NOMO-1 treated with DMSO at 0.1 percent for 48 hours (cell line): ENCODE measurements around the gene TUBE1.
"Not testable (repeated sequence)": the region's sequence is repeated elsewhere in the genome, so short reads cannot be mapped to it uniquely, and the experiment has no call there.

Experiments
- DNase-seq: peaks from one replicate; lab custom pipeline; 2025; ENCODE audit not compliant: unreplicated experiment; lab: John Stamatoyannopoulos, UW

The TUBE1 gene

DNA sequence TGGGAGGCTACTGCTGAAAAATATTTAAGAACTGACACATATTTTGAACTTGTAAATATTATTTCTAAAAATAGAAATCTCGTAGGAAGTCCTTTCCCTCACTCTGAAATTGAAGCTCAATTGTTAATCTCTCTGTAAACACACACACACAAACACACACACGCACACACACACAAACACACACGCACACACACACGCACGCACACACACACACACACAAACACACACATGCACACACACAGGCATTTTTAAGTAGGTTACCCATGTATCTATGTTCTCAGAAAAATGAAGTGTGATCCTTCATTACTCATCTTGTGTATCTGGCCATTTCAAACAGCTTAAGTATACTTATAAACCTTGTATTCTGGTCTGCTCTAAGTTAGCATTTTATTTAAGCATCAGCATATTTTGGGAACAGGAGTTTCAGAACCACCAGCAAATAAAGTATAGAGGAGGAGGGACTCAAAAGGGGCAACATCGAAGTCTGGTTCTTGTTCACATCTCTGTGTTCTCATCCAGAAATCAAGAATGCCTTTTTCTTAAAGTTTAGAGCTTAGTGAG lies 21.8 kb downstream of the TUBE1 start:
- DNase-seq, result no peak

- no peak for DNase-seq
These were observed 24.3 kb downstream of the TUBE1 start for GRCh38 chr6:112062966-112063365.

DNA sequence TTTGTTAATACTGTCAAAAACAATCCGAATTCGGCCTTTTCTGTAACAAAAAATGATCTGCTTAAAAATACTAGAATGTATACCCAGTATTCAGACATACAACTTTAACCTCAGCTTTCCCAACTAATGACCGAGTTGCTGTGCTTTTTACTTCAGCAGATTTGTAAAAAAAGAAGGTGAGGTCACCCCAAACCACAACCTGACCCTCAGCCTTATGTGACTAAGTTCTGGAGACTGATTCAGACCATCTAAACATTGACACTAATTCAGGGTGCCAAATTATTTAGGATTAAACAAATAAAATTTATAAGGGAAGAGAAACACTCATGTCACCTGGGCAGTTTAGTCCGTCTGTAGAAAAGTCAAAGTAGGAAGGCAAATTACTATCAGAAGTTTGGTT lies 25.7 kb downstream of the TUBE1 start:
- no peak for DNase-seq

DNA sequence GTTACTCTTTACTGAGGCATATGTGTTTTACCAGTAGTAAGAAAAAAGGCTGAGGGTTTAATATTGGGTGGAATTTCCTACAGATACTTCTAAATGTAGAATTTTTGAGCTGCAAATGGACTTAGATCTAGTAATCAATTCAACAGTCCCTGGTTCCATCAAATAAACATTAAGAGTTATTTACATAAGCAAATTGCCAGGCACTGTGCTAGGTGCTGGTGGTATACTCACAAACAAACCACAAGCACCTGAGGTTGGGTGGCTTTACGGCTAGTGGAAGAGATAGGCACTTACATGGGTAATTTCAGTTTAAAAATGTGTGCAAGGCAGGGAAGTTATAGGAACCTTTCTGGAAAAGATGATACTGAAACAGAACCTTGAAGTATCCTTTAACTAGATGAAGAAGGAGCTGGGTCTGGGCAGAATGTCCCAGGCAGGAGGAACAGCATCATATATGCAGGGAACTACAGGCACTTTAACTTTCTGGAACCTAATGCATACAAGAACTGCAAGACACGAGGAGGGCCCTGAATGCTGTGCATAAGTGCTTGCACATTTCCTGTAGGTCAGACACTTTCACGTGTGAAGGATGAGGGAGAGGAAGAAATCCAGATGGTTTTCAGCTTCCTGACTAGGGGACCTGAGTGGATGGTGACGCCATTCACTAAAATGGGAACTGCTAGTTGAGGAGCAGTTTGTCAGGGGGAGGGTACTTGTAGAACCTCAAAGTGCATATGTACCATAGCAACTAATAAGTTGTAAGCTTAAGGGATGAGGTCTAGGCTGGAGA lies 28.8 kb downstream of the TUBE1 start:
- no peak for DNase-seq

DNA sequence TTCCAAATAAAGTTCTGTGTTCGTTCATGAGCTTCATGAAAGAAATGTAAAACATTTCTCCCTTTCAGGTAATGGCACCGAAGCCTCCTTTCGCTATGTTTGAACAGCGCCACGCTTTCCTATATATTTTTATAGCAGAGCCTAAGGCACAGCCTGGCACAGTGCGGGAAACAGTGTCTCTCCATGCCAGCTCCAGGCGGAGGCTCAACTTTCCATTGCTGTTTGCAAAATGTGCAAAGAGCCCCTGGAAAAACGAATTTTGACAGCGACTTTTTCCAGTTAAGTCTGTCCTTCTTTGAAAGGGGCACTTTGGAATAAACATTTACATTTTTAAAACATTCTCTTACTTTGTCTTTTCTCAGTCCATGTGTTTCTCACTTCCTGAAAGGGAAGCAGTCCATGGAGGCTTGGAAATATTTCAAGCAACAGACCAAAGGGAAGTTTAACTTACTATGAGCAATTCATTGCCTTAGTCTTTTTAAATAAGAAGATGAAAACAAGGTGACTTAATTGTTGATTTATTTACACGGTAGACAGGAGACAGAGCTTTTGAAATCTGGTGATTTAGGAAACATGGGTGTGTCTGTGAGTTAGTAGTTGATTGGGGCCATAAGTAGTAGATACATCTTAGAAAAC lies 32.6 kb downstream of the TUBE1 start:
- DNase-seq, result no peak

DNA sequence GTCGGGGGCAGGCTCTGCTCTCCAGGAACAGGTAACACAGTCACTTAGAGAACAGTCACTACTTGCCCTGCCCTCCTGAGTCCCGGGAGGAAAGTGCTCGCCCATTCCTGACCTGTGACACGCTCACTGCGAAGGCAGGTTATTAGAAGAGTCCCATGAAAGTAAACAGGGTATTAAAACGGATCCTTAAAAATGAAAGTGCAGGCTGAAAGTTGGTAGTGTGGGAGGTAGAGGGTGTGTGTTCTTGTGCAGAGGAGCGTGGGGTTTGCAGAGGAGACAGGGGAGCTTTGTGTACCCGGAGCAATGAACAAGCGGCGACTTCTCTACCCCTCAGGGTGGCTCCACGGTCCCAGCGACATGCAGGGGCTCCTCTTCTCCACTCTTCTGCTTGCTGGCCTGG lies 33.3 kb downstream of the TUBE1 start, which contains the start of gene CCN6:
CCN6 (plus strand) TSS at position 104 of the 400 bp plus-strand sequence; CDS start at position 358, 254 bp downstream.
- no peak for DNase-seq

DNA sequence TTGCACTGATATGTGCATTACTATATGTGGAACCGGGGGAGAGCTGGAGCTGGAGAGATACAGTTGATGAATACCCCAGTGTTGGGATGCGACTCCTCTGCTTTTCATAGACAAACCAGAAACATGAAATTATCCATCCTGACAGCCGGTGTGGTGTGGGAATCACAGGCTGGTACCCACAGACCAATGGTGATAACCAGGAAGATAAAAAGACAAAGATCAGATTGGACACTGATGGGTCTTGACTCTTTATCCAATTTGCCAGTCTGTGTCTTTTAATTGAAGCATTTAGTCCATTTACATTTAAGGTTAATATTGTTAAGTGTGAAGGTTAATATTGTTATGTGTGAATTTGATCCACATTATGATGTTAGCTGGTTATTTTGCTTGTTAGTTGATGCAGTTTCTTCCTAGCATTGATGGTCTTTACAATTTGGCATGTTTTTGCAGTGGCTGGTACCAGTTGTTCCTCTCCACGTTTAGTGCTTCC lies 36.0 kb downstream of the TUBE1 start:
- DNase-seq, result not testable (repeated sequence)

GRCh38 chr6:112050429-112050828 lies 36.9 kb downstream of the TUBE1 start:
- DNase-seq, result no peak

DNA sequence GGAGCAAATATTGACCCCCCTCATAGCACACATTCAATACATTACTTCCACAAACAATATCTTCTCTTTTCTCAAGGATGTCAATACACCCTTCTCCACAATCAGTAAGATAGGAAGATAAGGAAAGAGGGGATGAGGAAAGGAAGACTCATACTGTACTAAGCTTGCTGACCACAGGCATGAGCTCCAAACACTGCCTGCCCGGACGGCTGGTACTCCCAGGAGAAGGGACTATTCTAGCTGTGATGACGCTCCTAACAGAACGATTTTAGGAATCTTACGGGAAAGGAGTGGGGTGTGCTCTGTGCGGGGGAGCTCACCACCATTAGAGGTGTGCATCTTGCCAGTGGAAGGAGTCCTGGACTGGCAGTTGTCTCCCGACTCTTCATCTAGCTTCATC lies 37.3 kb downstream of the TUBE1 start:
- no peak for DNase-seq

GRCh38 chr6:112049026-112049799 lies 38.1 kb downstream of the TUBE1 start:
- DNase-seq, result no peak

GRCh38 chr6:112047523-112047922 lies 39.8 kb downstream of the TUBE1 start:
- not testable (repeated sequence) for DNase-seq

DNA sequence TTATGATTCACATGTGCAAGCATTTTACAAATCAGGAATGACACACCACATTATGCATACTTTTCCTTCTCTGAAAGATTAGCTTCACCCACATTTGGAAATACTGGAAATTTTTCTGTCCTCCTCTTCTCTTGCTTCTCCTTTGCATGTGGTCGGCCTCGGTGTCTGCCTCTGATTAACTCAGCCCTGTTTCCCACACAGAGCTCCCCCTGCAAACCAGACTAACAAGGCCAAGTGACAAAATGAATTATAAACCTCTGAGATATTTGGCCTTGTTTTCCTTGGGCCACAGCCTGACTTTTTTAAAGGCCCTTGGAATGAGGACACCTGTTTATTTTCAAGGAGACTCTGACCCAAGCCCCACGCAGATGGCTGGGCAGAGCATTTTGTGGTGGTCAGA lies 42.4 kb downstream of the TUBE1 start:
- no peak for DNase-seq

DNA sequence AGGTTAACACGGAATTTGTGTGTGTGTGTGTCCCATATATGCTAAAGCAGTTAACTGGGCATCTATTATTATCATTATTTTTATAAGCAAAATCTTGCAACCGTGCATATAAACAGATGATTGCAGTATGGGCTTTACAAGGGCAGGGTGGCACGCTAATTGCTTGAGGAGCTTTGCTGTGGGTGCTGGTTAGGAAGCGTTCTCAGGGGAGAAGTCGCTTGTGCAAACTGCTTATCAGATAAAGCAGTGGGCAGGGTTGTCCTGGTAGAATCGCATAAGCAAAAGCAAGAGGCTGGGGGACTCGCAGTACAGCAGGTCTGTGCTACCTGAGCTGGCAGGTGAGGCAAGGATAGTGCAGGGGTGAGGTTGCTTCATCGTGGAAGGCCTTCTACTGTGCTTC lies 43.1 kb downstream of the TUBE1 start:
- no peak for DNase-seq

DNA sequence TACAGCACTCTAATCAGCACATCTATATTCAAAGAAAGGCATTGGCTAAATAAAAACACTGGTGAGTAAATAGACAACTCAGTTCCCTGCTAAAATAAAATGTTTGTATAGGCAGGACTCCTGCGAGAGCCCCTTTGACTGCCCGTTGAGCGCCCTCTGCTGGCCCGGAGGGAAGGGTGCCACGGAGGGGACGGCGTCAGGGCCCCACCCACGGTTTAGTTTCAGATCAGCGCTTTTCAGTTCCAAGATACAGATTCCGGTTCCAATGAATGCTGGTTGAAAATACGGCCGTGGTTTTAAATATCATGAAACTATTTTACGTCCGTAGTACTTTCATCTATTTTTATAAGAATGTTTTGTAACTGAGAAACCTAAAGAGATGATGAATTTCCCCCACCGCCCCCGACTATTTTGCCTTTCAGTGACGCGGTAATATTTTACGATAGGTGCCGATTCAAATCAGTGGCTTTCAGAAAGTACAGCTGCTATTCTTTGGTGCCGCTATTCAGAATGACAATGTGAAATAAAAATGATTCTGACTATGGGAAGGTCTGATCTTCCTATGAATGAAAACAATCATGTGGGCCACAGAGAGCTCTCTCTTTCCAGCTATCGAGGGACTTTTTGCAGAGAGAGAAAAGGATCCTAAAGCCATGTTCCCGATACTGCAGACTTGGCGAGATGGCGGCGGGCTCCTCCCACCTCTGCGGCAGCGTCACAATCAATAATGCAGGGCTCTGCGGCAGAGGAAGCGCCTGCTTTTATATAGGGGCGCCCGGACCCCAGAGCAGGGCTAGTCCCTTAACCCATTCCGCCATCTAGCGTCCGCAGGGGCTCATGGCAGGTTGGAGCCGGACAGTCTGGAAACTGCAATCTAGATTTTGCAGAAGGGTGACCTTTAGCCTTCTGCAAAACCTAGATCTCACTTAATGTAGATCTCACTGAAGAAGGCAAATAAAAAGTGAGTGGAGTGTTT lies 44.0 kb downstream of the TUBE1 start:
- DNase-seq, result peak; percentile 84

- no peak for DNase-seq
These were observed 45.7 kb downstream of the TUBE1 start for GRCh38 chr6:112041535-112041934.

GRCh38 chr6:112040956-112041355 lies 46.3 kb downstream of the TUBE1 start:
- no peak for DNase-seq

GRCh38 chr6:112039431-112039770 lies 47.9 kb downstream of the TUBE1 start:
- DNase-seq, result no peak

GRCh38 chr6:112038756-112039430 lies 48.4 kb downstream of the TUBE1 start:
- no peak for DNase-seq

GRCh38 chr6:112038268-112038667 lies 49.0 kb downstream of the TUBE1 start:
- no peak for DNase-seq

DNA sequence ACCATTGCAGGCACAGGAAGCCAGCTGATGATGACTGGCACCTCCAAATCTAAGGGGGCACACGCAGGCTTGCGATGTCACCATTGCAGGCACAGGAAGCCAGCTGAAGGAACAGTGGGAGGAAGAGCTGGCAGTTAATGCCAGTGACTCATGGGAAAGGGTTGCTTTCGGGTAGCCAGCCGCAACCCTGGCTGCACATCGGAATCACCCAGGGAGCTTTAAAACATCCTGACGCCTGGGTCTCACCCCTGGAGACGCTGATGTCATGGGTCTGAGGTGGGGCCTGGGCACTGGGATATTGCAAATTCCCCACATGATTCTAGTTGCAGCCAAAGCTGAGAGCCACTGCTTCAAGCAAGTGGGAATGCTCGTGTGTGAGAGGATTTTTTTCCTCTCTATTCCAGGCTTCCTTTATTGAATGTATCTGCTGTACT lies 49.5 kb downstream of the TUBE1 start:
- no peak for DNase-seq
